B cell (primary cell): Measurements from ENCODE around the gene RASL11A.

ENCODE experiments used
- CTCF ChIP-seq: fragments of 200-600 bp; IDR thresholded peaks from one replicate; pipeline ENCODE4 v1.8.0; 2022; ENCODE audit warnings: antibody characterized with exemption, mild to moderate bottlenecking
- EZH2 ChIP-seq: IDR thresholded peaks from 2 replicates; pipeline ENCODE4 v1.6.1; 2012; ENCODE audit warnings: borderline replicate concordance, low read depth, mild to moderate bottlenecking, moderate library complexity, low read length; ENCODE audit not compliant: insufficient read depth, poor library complexity, severe bottlenecking

GRCh38 chr13:27266917-27267316 is 3.7 kb upstream of the RASL11A start:
- TF ChIP-seq CTCF = no peak
- no peak for TF ChIP-seq EZH2
